ENCODE results near the gene PVALEF. TPM values are rescaled to one million over a fixed set of nuclear protein-coding genes. Genes with fewer than 3 reads are reported as not detected.
"Not testable (repeated sequence)": the region's sequence is repeated elsewhere in the genome, so short reads cannot be mapped to it uniquely, and the experiment has no call there.

PVALEF gene
- total RNA-seq, 1 donor from 2014 or later, result not detected

GRCh38 chr17:81222620-81222905 is 57.3 kb downstream of the PVALEF start:
- H3K4me1 Mint-ChIP-seq (ENCODE audit: low read depth), result peaks cover 17% of the 10 kb centered on the region
- H3K9me3 Mint-ChIP-seq (ENCODE audit: low read depth), result no peaks in the 10 kb centered on the region
- no peaks in the 10 kb centered on the region for H3K27me3 Mint-ChIP-seq (ENCODE audit: low read depth)
- H3K27ac Mint-ChIP-seq (ENCODE audit: unreplicated experiment), result no peak overlapping the region
- DNase-seq (ENCODE audit: low spot score), result no peak
- H3K36me3 Mint-ChIP-seq (ENCODE audit: low read depth), result peaks cover 1% of the 10 kb centered on the region
- peak overlapping the region; percentile 79 for H3K4me3 Mint-ChIP-seq (ENCODE audit: unreplicated experiment)
- TF ChIP-seq CTCF (IDR thresholded peaks at IDR 0.05), result no peak

- Mint-ChIP-seq H3K9me3 (ENCODE audit: low read depth) (no peaks in the 10 kb centered on the region), H3K4me1 (ENCODE audit: low read depth) (peaks cover 17% of the 10 kb centered on the region), H3K36me3 (ENCODE audit: low read depth) (peaks cover 3% of the 10 kb centered on the region), H3K27ac (ENCODE audit: unreplicated experiment) (peak within 1 kb of the TSS; percentile 85), H3K27me3 (ENCODE audit: low read depth) (no peaks in the 10 kb centered on the region), H3K4me3 (ENCODE audit: unreplicated experiment) (peak within 1 kb of the TSS; percentile 79)
- no peak for TF ChIP-seq CTCF (IDR thresholded peaks at IDR 0.05)
- peak; percentile 99 for DNase-seq (ENCODE audit: low spot score)
These were observed 57.8 kb downstream of the PVALEF start, which contains the start of gene CEP131 for GRCh38 chr17:81222906-81223761. Gene CEP131, minus strand, starts transcription at chr17:81222965. Its CDS starts 2,909 bp downstream, at chr17:81220056.

- Mint-ChIP-seq H3K4me3 (ENCODE audit: unreplicated experiment) (peak overlapping the region; percentile 79), H3K27me3 (ENCODE audit: low read depth) (no peaks in the 10 kb centered on the region), H3K9me3 (ENCODE audit: low read depth) (no peaks in the 10 kb centered on the region), H3K36me3 (ENCODE audit: low read depth) (peaks cover 7% of the 10 kb centered on the region), H3K27ac (ENCODE audit: unreplicated experiment) (peak overlapping the region; percentile 85), H3K4me1 (ENCODE audit: low read depth) (peaks cover 17% of the 10 kb centered on the region)
- DNase-seq (ENCODE audit: low spot score), result no peak
- TF ChIP-seq CTCF (IDR thresholded peaks at IDR 0.05), result no peak
These were observed 58.4 kb downstream of the PVALEF start for GRCh38 chr17:81223762-81224130.

- peaks cover 19% of the 10 kb centered on the region for H3K36me3 Mint-ChIP-seq (ENCODE audit: low read depth)
- H3K4me1 Mint-ChIP-seq (ENCODE audit: low read depth); H3K9me3 Mint-ChIP-seq (ENCODE audit: low read depth); H3K4me3 Mint-ChIP-seq (ENCODE audit: unreplicated experiment); H3K27me3 Mint-ChIP-seq (ENCODE audit: low read depth); H3K27ac Mint-ChIP-seq (ENCODE audit: unreplicated experiment); DNase-seq (ENCODE audit: low spot score): not testable (repeated sequence)
These were observed 62.3 kb downstream of the PVALEF start for GRCh38 chr17:81227630-81228029.

- no peak for TF ChIP-seq CTCF (IDR thresholded peaks at IDR 0.05)
- no peaks in the 10 kb centered on the region for H3K9me3 Mint-ChIP-seq (ENCODE audit: low read depth)
- peaks cover 19% of the 10 kb centered on the region for H3K36me3 Mint-ChIP-seq (ENCODE audit: low read depth)
- no peak for DNase-seq (ENCODE audit: low spot score)
- no peak overlapping the region for H3K27ac Mint-ChIP-seq (ENCODE audit: unreplicated experiment)
- H3K4me3 Mint-ChIP-seq (ENCODE audit: unreplicated experiment), result no peak overlapping the region
- no peaks in the 10 kb centered on the region for H3K27me3 Mint-ChIP-seq (ENCODE audit: low read depth)
- peaks cover 5% of the 10 kb centered on the region for H3K4me1 Mint-ChIP-seq (ENCODE audit: low read depth)
These were observed 63.1 kb downstream of the PVALEF start for GRCh38 chr17:81228420-81228819.

All from chondrocyte (in vitro differentiated cells).